HepG2 (cell line): ENCODE results near the gene EPB41L2. TPM values are rescaled to one million over a fixed set of nuclear protein-coding genes. Genes with fewer than 3 reads are reported as not detected.

Experiments
- ATAC-seq: fragments of 200-7000 bp; cut with Tn5 transposase; 3 replicates; pipeline ENCODE4 v1.9.1; 2020; ENCODE audit warnings: mild to moderate bottlenecking, moderate library complexity
- BruUV-seq: library from RNA; stranded (reverse); fragments of 400-500 nt; replicated peaks from 2 replicates; lab custom pipeline; 2021; lab: Mats Ljungman, UMichigan
- CTCF ChIA-PET: fragments of 300-600 bp; formaldehyde crosslinking; extraction: SDS; loops from one replicate; lab custom pipeline; 2021; ENCODE audit warnings: low total read pairs, inconsistent platforms, low intra/inter-chr PET ratio; lab: Yijun Ruan, JAX
- POLR2A ChIA-PET: fragments of 350-600 bp; sonication (Branson Sonifier 250); formaldehyde crosslinking; loops from one replicate; lab custom pipeline; 2020; ENCODE audit warnings: antibody characterized with exemption, inconsistent platforms; lab: Yijun Ruan, JAX
- DNase-seq: peaks from one replicate; pipeline ENCODE4 v3.0.0-alpha.2; 2015; ENCODE audit warnings: low spot score
- FAIRE-seq: peaks from 3 replicates; lab custom pipeline; 2011; peaks lifted over from hg19 to GRCh38; lab: Jason Lieb, UNC
- H2AFZ ChIP-seq: one replicate; pipeline ENCODE4 v1.6.1; 2011; ENCODE audit warnings: low read length, inconsistent platforms
- H3K27ac ChIP-seq: fragments of 300-600 bp; 3 replicates; pipeline ENCODE4 v1.8.0; 2011; ENCODE audit warnings: mixed run types, mild to moderate bottlenecking, mixed read lengths, low read length, inconsistent platforms; ENCODE audit not compliant: insufficient read depth; ENCODE audit errors: extremely low read length
- H3K27me3 ChIP-seq, 2 experiments: fragments of 200-600 bp in 1 of 2; 2 replicates in 1 of 2; 3 replicates in 1 of 2; pipeline versions ENCODE4 v1.6.0 to v1.8.0; 2011; ENCODE audit warnings: low read length in 2 of 2, mild to moderate bottlenecking in 2 of 2, moderate library complexity in 2 of 2, inconsistent platforms in 1 of 2; ENCODE audit not compliant: insufficient read depth in 2 of 2, control insufficient read depth in 1 of 2
- H3K36me3 ChIP-seq, 2 experiments: fragments of 200-600 bp in 1 of 2; replicated peaks in 1 of 2; 2 replicates in 1 of 2; 3 replicates in 1 of 2; pipeline versions ENCODE4 v1.5.1 to v1.8.0; 2011; ENCODE audit warnings: low read length in 2 of 2, inconsistent platforms in 1 of 2; ENCODE audit not compliant: insufficient read depth in 2 of 2, control insufficient read depth in 1 of 2
- H3K4me1 ChIP-seq: 2 replicates; pipeline ENCODE4 v1.5.1; 2012; ENCODE audit warnings: low read length, inconsistent platforms; ENCODE audit not compliant: insufficient read depth
- H3K4me2 ChIP-seq: 2 replicates; pipeline ENCODE4 v1.6.0; 2011; ENCODE audit warnings: low read depth, low read length, inconsistent platforms
- H3K4me3 ChIP-seq, 3 experiments: fragments of 200-600 bp in 1 of 3; sonication (generic), shearing (Covaris generic) in 1 of 3; replicated peaks in 1 of 3; 2 replicates each; pipeline ENCODE4 v1.5.1; 2011 to 2016; ENCODE audit warnings: low read length in 3 of 3, inconsistent platforms in 2 of 3, low read depth in 2 of 3, mild to moderate bottlenecking in 2 of 3, control low read depth in 1 of 3, mixed read lengths in 1 of 3; ENCODE audit not compliant: insufficient read depth in 1 of 3
- H3K79me2 ChIP-seq: one replicate; pipeline ENCODE4 v1.6.1; 2011; ENCODE audit warnings: low read length, inconsistent platforms; ENCODE audit not compliant: insufficient read depth
- H3K9ac ChIP-seq: 2 replicates; pipeline ENCODE4 v1.6.0; 2011; ENCODE audit warnings: mild to moderate bottlenecking, low read depth, low read length, inconsistent platforms; ENCODE audit not compliant: insufficient read depth
- H3K9me3 ChIP-seq: 2 replicates; pipeline ENCODE4 v1.5.1; 2012; ENCODE audit warnings: mild to moderate bottlenecking, low read length
- H4K20me1 ChIP-seq: 2 replicates; pipeline ENCODE4 v1.6.0; 2011; ENCODE audit warnings: inconsistent platforms, mild to moderate bottlenecking, low read length, moderate library complexity; ENCODE audit not compliant: insufficient read depth
- FIP1L1 ChIP-seq: fragments of 200-400 bp; formaldehyde crosslinking; IDR thresholded peaks from 2 replicates; pipeline ENCODE4 v1.6.1; 2018; ENCODE audit warnings: low read depth, mild to moderate bottlenecking, low read length, moderate library complexity, borderline replicate concordance; ENCODE audit not compliant: insufficient read depth
- HNF4A ChIP-seq: sonication (generic); formaldehyde crosslinking; IDR thresholded peaks from 2 replicates; pipeline ENCODE4 v1.4.0; 2020; ENCODE audit warnings: missing genetic modification reagents
- JUN ChIP-seq: sonication (generic); formaldehyde crosslinking; IDR thresholded peaks from 2 replicates; pipeline ENCODE4 v1.4.0; 2020; ENCODE audit warnings: mild to moderate bottlenecking, missing genetic modification reagents
- NFKBIZ ChIP-seq: IDR thresholded peaks from 2 replicates; pipeline ENCODE4 v1.6.1; 2018; ENCODE audit warnings: missing genetic modification reagents, missing compliant biosample characterization
- RAD51 ChIP-seq: fragments of 450-650 bp; IDR thresholded peaks from 2 replicates; pipeline ENCODE4 v1.6.1; 2016; ENCODE audit warnings: borderline replicate concordance
- SP1 ChIP-seq, 2 experiments: fragments of 450-650 bp in 1 of 2; sonication (generic) in 1 of 2; formaldehyde crosslinking in 1 of 2; IDR thresholded peaks; 2 replicates each; pipeline versions ENCODE4 v1.4.0 to v1.6.1; 2016 to 2020; ENCODE audit warnings: missing genetic modification reagents in 1 of 2
- ZBTB20 ChIP-seq: sonication (generic); formaldehyde crosslinking; IDR thresholded peaks from 2 replicates; pipeline ENCODE4 v1.8.1; 2023; ENCODE audit warnings: missing genetic modification reagents, low read depth, mild to moderate bottlenecking, borderline replicate concordance
- ZBTB3 ChIP-seq: sonication (generic); formaldehyde crosslinking; IDR thresholded peaks from 2 replicates; pipeline ENCODE4 v1.4.0; 2020; ENCODE audit warnings: low read depth, mild to moderate bottlenecking, moderate library complexity, missing genetic modification reagents, borderline replicate concordance
- ZNF276 ChIP-seq: sonication (generic); formaldehyde crosslinking; IDR thresholded peaks from 2 replicates; pipeline ENCODE4 v1.4.0; 2020; ENCODE audit warnings: mild to moderate bottlenecking, low read depth, missing genetic modification reagents
- ZNF354B ChIP-seq: sonication (generic); formaldehyde crosslinking; IDR thresholded peaks from 2 replicates; pipeline ENCODE4 v1.8.0; 2022; ENCODE audit warnings: mild to moderate bottlenecking, missing genetic modification reagents
- ZNF598 ChIP-seq: sonication (generic); formaldehyde crosslinking; IDR thresholded peaks from 2 replicates; pipeline ENCODE4 v1.5.1; 2020; ENCODE audit warnings: mild to moderate bottlenecking, missing genetic modification reagents, borderline replicate concordance
- ZNF878 ChIP-seq: sonication (generic); formaldehyde crosslinking; IDR thresholded peaks from 2 replicates; pipeline ENCODE4 v1.8.1; 2023; ENCODE audit warnings: mild to moderate bottlenecking, missing genetic modification reagents, moderate library complexity
- WGBS: methylation state at CpG from one replicate; pipeline ENCODE4 v1.1.6; 2017; ENCODE audit warnings: low lambda C conversion rate; 5-methylcytosine and 5-hydroxymethylcytosine counted together
- in situ Hi-C: cut with HindIII; loops from 2 replicates; pipeline ENCODE4 v1.10.0; 2017; ENCODE audit warnings: low pct_unique_long_range_greater_than_20kb; ENCODE audit not compliant: extremely low pct_ligation_motif_present
- intact Hi-C: fragments of 100-400 bp; cut with micrococcal nuclease; formaldehyde crosslinking; loops from one replicate; pipeline ENCODE4 v1.10.0; 2022; ENCODE audit not compliant: unreplicated experiment
- polyA plus RNA-seq, 8 experiments: library from polyadenylated mRNA; depleted of rRNA in 3 of 8; stranded (reverse) in 7 of 8; unstranded in 1 of 8; fragments of >200 nt; fragmentation: Illumina TruSeq in 4 of 8; extraction: Trizol in 4 of 8; gene quantifications; 2 replicates each; pipeline versions ENCODE4 v1.2.1 to v1.2.3, GENCODE V29; 2011 to 2016; ENCODE audit warnings: low read depth in 4 of 8, missing spikeins in 1 of 8, mixed read lengths in 1 of 8; ENCODE audit not compliant: insufficient read depth in 1 of 8
- total RNA-seq, 5 experiments: library from RNA; depleted of rRNA; stranded (reverse); fragments of >200 nt; fragmentation: Illumina TruSeq; extraction: Trizol; gene quantifications; 2 replicates each; pipeline ENCODE4 v1.2.3, GENCODE V29; 2016; ENCODE audit warnings: low read depth in 1 of 5
- TF ChIP-seq, protein P1 (sequence below): IDR thresholded peaks from 2 replicates; pipeline ENCODE4 v1.6.1; 2016
- TF ChIP-seq, protein P2 (sequence below): sonication (generic); formaldehyde crosslinking; IDR thresholded peaks from 2 replicates; pipeline ENCODE4 v1.5.0; 2020; ENCODE audit warnings: missing genetic modification reagents, mild to moderate bottlenecking, borderline replicate concordance
- TF ChIP-seq, protein P3 (sequence below): sonication (generic); formaldehyde crosslinking; IDR thresholded peaks from 2 replicates; pipeline ENCODE4 v1.5.0; 2020; ENCODE audit warnings: mild to moderate bottlenecking, missing genetic modification reagents, borderline replicate concordance

Gene EPB41L2
- total and polyA plus RNA-seq, 2 of the 13 experiments (the other 11 are each of a cell fraction or from before 2014, with no cell fraction given), result 41.7 to 56.4 TPM

DNA sequence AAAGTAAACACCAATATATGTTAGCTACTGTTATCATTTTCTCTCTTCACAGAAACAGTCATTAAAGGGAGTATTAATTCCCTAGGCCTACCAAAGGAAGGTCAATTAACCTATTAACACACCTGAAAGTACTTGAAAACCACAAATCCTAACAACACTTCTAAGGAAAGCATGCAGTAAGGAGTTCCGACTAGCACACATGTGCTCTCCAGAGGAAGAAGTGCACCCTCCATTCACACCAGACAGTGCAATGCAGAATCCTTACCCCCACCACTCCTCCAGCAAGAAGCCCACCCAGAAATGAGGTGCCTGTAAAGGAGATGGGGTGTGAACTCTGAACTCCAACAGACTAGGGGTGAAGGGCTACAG lies 58.7 kb downstream of the EPB41L2 start:
- Histone ChIP-seq H3K79me2 (peaks cover 85% of the 10 kb centered on the region), H3K4me1 (peaks cover 23% of the 10 kb centered on the region), H2AFZ (no peak overlapping the region), H3K36me3 (peaks cover 0 to 3% of the 10 kb centered on the region in 2 experiments; a peak in 2 of 5 replicates), H4K20me1 (no peaks in the 10 kb centered on the region), H3K4me3 (no peak overlapping the region), H3K4me2 (no peak overlapping the region), H3K9me3 (peaks cover 28% of the 10 kb centered on the region), H3K27ac (no peak overlapping the region), H3K27me3 (no peaks in the 10 kb centered on the region), H3K9ac (no peak overlapping the region)
- DNase-seq (no peak), FAIRE-seq (no peak), ATAC-seq (no peak)
- ChIA-PET CTCF (no interaction called here), POLR2A (no interaction called here)
- intact Hi-C loops, result no loop called here
- TF ChIP-seq FIP1L1 (no peak), SP1 (IDR thresholded peaks at IDR 0.05) (no peak), SP1 (CRISPR knock-in tag; IDR thresholded peaks at IDR 0.05) (no peak), ZNF878 (no peak), RAD51 (no peak), ZNF598 (no peak), HNF4A (no peak), ZBTB3 (CRISPR knock-in tag) (no peak), ZNF276 (CRISPR knock-in tag) (no peak), JUN (CRISPR knock-in tag) (no peak), ZNF354B (no peak), ZBTB20 (CRISPR knock-in tag) (no peak), NFKBIZ (CRISPR knock-in tag) (no peak)
- TF ChIP-seq, protein P1, sequence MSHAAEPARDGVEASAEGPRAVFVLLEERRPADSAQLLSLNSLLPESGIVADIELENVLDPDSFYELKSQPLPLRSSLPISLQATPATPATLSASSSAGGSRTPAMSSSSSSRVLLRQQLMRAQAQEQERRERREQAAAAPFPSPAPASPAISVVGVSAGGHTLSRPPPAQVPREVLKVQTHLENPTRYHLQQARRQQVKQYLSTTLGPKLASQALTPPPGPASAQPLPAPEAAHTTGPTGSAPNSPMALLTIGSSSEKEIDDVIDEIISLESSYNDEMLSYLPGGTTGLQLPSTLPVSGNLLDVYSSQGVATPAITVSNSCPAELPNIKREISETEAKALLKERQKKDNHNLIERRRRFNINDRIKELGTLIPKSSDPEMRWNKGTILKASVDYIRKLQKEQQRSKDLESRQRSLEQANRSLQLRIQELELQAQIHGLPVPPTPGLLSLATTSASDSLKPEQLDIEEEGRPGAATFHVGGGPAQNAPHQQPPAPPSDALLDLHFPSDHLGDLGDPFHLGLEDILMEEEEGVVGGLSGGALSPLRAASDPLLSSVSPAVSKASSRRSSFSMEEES (CRISPR knock-in tag), result no peak
- TF ChIP-seq, protein P2, sequence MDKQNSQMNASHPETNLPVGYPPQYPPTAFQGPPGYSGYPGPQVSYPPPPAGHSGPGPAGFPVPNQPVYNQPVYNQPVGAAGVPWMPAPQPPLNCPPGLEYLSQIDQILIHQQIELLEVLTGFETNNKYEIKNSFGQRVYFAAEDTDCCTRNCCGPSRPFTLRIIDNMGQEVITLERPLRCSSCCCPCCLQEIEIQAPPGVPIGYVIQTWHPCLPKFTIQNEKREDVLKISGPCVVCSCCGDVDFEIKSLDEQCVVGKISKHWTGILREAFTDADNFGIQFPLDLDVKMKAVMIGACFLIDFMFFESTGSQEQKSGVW (CRISPR knock-in tag), result no peak
- TF ChIP-seq, protein P3, sequence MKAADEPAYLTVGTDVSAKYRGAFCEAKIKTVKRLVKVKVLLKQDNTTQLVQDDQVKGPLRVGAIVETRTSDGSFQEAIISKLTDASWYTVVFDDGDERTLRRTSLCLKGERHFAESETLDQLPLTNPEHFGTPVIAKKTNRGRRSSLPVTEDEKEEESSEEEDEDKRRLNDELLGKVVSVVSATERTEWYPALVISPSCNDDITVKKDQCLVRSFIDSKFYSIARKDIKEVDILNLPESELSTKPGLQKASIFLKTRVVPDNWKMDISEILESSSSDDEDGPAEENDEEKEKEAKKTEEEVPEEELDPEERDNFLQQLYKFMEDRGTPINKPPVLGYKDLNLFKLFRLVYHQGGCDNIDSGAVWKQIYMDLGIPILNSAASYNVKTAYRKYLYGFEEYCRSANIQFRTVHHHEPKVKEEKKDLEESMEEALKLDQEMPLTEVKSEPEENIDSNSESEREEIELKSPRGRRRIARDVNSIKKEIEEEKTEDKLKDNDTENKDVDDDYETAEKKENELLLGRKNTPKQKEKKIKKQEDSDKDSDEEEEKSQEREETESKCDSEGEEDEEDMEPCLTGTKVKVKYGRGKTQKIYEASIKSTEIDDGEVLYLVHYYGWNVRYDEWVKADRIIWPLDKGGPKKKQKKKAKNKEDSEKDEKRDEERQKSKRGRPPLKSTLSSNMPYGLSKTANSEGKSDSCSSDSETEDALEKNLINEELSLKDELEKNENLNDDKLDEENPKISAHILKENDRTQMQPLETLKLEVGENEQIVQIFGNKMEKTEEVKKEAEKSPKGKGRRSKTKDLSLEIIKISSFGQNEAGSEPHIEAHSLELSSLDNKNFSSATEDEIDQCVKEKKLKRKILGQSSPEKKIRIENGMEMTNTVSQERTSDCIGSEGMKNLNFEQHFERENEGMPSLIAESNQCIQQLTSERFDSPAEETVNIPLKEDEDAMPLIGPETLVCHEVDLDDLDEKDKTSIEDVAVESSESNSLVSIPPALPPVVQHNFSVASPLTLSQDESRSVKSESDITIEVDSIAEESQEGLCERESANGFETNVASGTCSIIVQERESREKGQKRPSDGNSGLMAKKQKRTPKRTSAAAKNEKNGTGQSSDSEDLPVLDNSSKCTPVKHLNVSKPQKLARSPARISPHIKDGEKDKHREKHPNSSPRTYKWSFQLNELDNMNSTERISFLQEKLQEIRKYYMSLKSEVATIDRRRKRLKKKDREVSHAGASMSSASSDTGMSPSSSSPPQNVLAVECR (CRISPR knock-in tag), result no peak
- WGBS, result 100% methylated on average over 1 of the region's 1 CpG
- in situ Hi-C loops, result no loop called here
- BruUV-seq, result no TSS peak
